Endometrium (tissue), 2 donors: ENCODE results near the gene GALNT13.

Experiments used
- FAIRE-seq: peaks from 2 replicates; lab custom pipeline; 2012; peaks lifted over from hg19 to GRCh38; lab: Jason Lieb, UNC
- donor health status: control.
- donor health status: control.

Gene GALNT13

DNA sequence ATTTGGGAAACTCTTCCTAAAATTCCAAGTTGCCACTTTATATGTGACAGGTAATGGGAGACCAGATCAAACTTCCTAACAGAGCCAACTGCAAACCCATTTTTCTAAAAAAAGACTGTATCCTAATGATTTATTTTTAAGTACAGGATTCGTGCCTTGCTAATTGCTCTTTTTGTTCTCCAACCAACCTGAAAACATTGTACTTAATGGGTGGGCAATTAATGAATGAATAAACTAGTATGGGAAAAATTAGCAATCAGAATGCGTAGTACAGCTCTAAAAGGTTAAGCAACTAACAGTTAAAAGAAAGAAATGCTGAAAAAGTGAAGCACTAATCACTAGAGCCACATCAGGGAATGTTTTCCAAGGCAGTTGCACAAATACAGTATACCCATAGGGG, 609.6 kb downstream of the GALNT13 start:
- FAIRE-seq = no peak

GRCh38 chr2:154484338-154485099, 612.8 kb downstream of the GALNT13 start:
- FAIRE-seq = no peak

- no peak for FAIRE-seq
Observed at GRCh38 chr2:154488801-154489200, 617.1 kb downstream of the GALNT13 start.

- FAIRE-seq = no peak
Observed at GRCh38 chr2:154489266-154489858, 617.6 kb downstream of the GALNT13 start.

GRCh38 chr2:154490530-154490929, 618.8 kb downstream of the GALNT13 start:
- FAIRE-seq = no peak

GRCh38 chr2:154495455-154495868, 623.7 kb downstream of the GALNT13 start:
- no peak for FAIRE-seq

DNA sequence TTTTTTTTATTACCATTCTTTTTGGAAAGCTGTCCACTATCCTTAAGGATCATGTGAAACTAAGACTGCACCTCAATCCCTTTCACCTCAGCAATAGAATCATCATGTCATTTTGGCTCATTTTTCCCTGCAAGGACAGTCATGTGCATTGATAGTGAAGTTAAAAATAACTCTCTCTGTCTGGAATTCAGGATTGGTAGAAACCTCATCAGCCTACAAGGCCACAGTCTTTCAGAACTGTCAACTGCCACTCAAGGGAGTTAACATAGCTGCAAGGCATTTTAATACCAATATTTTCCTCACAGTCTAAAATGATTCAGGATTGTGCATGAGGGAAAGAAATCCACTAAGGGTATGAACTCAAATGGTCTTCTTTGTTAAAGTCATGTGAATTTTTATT, 625.3 kb downstream of the GALNT13 start:
- no peak for FAIRE-seq
